Erythroblast (primary cell): ENCODE measurements around the gene BLVRB.
A peak's percentile ranks its signal among the peaks of the same experiment; 100 is the strongest.
"Not testable (repeated sequence)": the region's sequence is repeated elsewhere in the genome, so short reads cannot be mapped to it uniquely, and the experiment has no call there.

Experiments
- DNase-seq, 2 experiments: peaks; one replicate each; lab custom pipeline; 2025; lab: John Stamatoyannopoulos, UW
- GATA1 ChIP-seq: IDR thresholded peaks from 2 replicates; pipeline ENCODE4 v1.6.1; 2011; ENCODE audit warnings: low read depth, mild to moderate bottlenecking, control low read depth, low read length, moderate library complexity
- POLR2A ChIP-seq: IDR thresholded peaks from 2 replicates; pipeline ENCODE4 v1.6.1; 2011; ENCODE audit warnings: mild to moderate bottlenecking, low read length

Gene BLVRB

DNA sequence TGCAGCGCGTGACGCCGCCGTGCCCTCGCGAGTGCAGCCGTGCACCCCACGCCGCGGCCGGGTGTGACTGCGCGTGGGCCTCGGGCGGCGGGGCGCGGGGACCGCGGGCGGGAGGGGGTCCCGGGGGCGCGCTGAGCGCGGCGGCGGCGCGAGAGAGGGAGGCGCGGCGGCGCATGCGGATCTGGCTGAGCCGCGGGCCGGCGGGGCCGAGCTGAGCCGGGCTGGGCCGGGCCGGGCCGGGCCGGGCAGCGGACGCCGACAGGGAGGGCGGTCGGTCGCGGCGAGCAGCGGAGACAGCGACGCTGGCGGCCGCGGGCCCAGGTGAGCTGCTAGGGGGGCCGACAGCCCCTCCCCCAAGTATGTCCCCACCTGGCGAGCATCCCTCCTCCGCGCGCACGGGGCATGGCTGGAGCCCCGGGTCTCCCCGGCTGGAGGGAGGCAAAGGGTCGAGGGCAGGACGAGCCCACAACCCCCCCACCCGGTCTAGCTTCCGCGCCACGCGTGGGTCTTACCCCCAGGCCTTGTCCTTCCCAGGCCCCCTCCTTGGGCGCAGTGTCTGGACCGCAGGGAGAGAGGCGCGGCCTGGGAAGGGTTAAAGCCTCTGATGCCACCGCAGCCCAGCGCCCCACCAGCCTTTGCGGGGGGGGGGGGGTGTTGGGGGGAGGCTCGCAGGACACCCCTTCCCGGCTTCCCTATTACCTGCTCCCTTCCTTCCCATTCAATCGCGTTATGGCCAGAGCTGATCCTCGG is 1.6 kb upstream of the BLVRB start, which contains the start of gene SPTBN4:
SPTBN4 (plus strand) TSS at position 17 of the 750 bp plus-strand sequence. CDS start 5,621 bp downstream, outside the sequence.
- peak in 1 of 2 experiments; percentile 61 for DNase-seq
- TF ChIP-seq GATA1 (no peak), POLR2A (no peak)

DNA sequence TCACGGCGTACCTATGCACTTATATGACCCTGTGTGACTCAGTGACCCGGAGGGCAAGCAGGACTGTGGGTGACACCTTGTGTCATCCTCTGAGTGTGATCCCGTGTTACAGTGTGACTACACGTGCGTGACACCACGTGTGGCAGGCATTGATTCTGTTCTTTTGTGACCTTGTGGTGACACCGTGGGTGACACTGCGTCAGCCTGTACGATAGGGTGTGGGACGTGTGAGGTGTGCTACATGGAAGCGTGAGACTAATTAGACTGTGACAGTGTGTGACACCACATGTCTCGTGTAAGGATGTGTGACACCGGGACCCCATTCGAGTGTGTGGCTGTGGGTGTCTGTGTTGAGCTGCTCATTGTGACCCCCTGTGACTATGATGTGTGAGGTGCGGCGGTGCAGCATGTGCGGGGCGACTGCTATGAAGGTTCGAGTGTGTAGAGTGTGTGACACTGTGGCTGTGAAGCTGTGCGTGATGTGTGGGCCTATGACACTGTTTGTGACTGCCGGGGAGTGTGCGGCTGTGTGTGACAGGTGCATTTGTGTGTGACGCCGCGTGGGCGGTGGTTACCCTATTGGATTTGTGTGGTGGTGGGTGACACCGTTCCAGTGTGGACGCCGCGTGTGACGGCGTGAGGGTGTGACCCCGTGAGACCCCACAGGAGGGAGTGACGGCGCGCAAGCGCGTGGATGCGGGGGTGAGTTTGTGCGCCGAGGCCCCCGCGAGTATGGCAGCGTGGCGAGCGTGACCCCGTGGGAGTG is 857 bp upstream of the BLVRB start:
- TF ChIP-seq GATA1, result no peak
- TF ChIP-seq POLR2A, result no peak
- DNase-seq, result no peak

DNA sequence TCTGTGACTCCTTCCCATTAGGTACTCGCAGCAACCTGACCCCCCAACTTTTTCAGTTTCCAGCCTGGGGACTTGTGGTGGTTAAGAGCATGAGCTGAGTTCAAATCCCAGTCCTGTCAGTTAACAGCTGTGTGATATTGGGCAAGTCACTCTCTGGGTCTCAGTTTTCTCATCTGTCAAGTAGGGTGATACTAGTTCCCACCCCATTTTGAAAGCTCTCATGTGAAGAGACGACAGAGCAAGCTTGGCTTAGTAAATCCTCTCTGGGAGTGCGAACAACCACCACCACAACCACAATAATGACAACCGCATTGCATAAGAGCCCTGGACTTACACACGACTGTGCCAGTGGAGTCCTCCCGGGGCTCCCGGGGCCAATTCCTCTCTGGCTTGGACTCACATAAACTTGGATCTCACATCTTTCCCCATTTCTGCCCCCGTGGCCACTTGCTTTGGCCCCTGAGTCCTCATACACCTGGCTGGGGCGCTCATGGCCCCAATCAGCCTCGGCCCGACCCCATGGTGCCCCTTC is 454 bp downstream of the BLVRB start:
- peak in 1 of 2 experiments; percentile 95 for DNase-seq
- TF ChIP-seq POLR2A, result peak; percentile 15
- TF ChIP-seq GATA1, result no peak

DNA sequence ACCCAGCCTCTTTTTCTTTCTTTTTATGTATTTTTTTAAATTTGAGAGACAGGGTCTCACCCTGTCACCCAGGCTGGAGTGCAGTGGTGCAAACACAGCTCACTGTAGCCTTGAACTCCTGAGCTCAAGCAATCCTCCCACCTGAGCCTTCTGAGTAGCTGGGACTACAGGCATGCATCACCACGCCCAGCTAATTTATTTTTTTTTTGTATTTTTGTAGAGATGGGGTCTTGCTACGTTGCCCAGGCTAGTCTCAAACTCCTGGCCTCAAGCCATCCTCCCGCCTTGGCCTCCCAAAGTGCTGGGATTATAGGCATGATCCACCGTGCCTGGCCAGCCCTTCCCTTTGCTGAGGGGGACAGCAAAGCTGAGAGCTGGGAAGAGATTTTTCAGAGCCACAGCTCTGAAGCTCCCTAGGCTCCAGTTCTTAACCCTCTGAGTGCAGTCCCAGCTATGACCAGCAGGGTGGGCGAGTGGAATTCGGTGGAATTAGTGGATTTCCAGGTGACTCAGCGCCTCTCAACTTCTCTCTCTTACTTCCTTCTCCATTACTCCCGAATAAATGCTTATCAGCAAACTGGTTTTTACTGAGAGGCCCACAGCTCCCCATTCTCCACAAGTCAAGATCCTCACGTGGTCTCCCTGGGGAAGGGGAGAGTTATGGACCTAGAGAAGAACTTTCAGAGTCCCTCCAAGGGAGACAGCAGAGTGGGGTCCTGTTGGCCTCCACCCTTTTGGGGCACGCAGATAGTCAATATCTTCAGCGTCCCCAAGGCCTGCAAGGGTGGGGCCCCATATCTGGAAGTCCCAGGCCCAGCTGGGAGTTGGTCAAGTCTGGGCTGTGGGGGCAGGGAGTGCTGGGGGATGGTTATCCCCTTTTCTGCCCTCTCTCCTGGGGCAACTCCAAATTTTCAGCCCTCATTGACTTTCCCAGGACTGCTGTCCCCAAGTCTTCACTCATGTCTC is 1.2 kb downstream of the BLVRB start:
- DNase-seq, result peak; percentile 96 to 99
- TF ChIP-seq GATA1 (peak; percentile 65), POLR2A (peak; percentile 57)

DNA sequence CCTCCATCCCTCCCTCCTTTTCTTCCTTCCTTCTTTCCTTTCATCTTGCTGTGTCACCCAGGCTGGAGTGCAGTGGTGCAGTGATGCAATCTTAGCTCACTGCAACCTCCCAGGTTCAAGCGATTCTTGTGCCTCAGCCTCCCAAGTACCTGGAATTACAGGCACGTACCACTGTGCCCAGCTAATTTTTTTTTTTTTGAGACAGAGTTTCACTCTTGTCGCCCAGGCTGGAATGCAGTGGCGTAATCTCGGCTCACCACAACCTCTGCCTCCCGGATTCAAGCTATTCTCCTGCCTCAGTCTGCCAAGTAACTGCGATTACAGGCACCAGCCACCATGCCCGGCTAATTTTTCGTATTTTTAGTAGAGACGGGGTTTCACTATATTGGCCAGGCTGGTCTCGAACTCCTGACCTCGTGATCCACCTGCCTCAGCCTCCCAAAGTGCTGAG is 1.9 kb downstream of the BLVRB start:
- peak; percentile 71 to 84 for DNase-seq

DNA sequence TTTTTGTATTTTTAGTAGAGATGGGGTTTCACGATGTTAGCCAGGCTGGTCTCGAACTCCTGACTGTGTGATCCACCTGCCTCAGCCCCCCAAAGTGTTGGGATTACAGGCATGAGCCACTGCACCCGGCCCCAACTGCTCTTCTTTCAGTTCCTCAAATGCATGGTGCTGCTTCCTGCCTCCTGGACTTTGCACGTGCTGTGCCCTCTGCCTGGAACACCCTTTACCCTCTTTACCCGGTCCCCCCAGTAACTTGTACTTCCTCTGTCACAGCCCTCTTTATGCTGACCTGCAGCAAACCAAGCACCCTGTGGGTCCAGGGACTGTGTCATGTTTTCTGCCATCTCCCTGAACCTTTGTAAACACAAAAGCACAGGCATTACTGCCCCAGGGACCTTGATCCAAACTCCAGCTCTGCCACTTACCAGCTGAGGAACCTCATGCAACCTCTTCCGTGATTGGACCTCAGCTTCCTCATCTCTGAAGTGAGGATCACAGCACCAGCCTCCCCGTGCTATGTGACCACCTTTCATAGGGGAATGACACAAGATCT is 3.8 kb downstream of the BLVRB start:
- TF ChIP-seq POLR2A, result peak; percentile 22
- no peak for TF ChIP-seq GATA1
- no peak for DNase-seq

DNA sequence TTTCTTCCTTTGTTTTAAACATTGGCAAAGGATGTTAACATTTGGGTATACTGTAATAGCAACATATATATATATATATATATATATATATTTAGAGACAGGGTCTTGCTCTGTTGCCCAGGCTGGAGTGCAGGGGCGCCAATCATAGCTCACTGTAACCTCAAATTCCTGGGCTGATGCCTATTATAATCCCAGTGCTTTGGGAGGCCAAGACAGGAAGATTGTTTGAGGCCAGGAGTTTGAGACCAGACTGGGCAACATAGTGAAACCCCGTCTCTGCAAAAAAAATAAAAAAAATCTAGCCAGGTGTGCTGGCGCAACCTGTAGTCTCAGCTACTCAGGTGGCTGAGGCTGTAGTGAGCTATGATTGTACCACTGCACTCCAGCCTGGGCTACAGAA is 5.4 kb downstream of the BLVRB start:
- TF ChIP-seq POLR2A (no peak), GATA1 (no peak)

DNA sequence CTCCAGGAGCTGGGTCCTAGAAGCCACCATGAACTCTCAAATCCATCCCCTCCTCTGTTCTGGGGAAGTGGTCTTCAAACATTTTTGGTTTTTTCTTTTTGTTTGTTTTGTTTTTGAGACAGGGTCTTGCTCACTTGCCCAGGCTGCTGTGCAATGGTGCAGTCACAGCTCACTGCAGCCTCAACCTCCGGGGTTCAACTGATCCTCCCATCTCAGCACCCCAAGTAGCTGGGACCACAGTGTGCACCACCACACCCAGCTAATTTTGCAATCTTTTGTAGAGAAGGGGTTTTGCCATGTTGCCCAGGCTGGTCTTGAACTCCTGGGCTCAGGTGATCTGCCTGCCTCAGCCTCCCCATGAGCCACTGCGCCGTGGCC is 7.0 kb downstream of the BLVRB start:
- DNase-seq, result no peak
- TF ChIP-seq GATA1 (no peak), POLR2A (no peak)

More for the DNA sequence above, 5.4 kb downstream of the BLVRB start:
- no peak for DNase-seq

DNA sequence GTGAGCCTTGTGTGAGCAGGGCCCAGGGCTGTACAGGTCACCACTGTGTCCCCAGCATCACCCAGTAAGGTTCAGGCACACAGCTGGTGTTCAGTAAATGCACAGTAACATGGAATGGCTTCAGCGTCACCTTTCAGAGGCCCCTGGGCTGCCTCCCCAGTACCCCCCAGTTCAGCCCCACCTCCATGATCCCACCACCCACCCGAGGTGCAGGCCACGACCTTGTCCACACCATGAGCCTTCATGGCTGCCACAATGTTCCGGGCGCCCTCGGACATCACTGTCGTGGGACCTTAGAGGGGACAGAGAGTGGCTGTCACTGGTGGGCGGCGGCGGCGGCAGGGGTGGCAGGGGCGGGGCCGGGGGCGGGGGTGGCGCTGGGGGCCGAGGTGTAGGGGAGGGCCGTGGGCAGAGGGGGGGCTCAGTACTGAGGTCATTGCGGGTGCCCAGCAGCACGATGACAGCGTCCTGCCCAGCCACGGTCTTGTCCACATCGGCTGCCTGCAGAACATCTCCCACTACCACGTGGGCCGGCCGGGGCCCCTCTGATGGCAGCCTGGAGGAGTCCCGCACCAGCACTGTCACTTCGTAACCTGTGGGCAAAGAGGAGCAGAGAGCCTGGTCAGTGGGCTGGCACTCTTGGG is 7.5 kb downstream of the BLVRB start:
- DNase-seq, result no peak
- TF ChIP-seq POLR2A (no peak), GATA1 (no peak)

DNA sequence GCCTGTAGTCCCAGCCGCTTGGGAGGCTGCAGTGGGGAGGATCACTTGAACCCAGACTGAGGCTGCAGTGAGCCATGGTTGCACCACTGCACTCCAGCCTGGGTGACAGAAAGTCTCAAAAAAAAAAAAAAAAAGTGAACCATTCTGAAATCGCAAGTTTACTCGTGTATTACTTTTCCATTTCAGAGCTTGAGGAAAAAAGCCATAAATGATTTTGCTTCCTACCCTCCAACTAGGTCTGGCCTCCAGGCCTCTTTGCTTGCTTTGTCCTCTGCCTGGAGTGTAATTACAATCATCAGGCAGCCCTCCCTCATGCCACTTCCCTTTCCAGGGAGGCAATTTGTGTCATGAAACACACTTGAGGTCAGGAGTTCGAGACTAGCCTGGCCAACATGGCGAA is 8.5 kb downstream of the BLVRB start:
- TF ChIP-seq GATA1 (no peak), POLR2A (no peak)
- no peak for DNase-seq

DNA sequence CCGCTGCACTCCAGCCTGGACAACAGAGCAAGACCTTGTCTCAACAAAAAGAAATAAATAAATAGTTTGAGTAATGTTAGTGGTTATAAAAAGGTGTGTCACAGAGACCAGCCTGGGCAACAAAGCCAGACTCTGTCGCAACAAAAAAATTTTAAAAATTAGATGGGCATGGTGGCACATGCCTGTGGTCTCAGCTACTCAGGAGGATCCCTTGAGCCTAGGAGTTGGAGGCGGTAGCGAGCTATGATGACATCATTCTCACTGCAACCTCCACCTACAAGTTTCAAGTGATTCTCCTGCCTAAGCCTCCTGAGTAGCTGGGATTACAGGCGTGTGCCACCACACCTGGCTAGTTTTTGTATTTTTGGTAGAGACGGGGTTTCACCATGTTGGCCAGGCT is 11.6 kb downstream of the BLVRB start:
- not testable (repeated sequence) for DNase-seq

DNA sequence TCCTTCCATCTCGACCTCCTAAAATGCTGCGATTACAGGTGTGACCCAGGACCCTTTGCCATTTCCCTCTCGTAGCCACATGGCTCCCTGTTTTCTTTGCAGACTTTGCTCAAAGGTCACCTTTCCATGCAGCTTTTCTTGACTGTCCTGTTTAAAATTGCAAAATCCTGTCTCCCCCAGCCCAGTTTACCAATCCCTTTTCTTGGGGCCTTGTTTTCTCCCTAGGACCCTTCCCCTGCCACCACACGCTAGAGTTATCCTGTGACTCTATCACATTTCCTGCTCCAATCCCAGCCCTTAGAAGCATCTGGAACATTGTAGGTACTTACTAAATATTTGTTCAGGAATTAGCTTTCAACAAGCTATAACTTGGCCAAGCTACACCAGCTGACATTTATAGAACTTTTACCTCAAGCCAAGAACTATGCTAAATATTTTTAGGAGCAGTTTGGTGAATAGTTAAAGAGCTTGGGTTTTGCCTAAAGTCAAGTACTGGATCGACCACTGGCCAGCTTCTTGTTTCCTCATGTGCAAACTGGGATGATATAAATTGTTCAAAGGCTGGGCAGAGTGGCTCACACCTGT is 12.3 kb downstream of the BLVRB start:
- DNase-seq, result no peak
- TF ChIP-seq POLR2A (no peak), GATA1 (no peak)

DNA sequence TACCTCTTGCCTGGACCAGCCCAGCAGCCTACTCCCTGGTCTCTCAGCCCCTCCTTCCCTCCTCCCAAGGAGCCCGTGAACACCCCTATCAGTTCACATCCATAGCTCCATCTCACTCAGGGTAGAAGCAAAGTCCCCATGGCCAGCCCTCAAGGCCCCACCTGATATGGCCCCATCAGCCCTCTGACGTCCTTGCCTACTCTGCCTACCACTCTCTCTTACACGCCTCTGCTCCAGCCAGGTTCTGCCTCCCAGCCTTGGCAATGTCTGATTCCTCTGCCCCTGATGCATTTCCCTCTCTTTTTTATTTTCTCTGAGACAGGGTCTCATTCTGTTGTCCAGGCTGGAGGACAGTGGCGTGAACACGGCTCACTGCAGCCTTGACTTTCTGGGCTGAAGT is 13.5 kb downstream of the BLVRB start:
- TF ChIP-seq POLR2A, result peak; percentile 43
- no peak for TF ChIP-seq GATA1
- no peak for DNase-seq
